ENCODE data around the gene OR2AT4.

Gene OR2AT4

GRCh38 chr11:75142714-75143419 lies 46.2 kb upstream of the OR2AT4 start:
- Histone ChIP-seq H3K36me3 (no peaks in the 10 kb centered on the region), H3K27me3 (no peaks in the 10 kb centered on the region), H3K4me3 (ENCODE audit: low read depth, low read length) (peak overlapping the region; percentile 17; the same call in 1 of the 2 replicates), H3K9me3 (no peaks in the 10 kb centered on the region), H3K4me1 (peaks cover 41% of the 10 kb centered on the region)
- peak; percentile 95 for DNase-seq
- peak; percentile 19; the same call in 1 of the 2 replicates for TF ChIP-seq CTCF (IDR thresholded peaks at IDR 0.05; ENCODE audit: low read depth, low read length)

- Histone ChIP-seq H3K9me3 (no peaks in the 10 kb centered on the region), H3K4me1 (peaks cover 26% of the 10 kb centered on the region), H3K27me3 (no peaks in the 10 kb centered on the region), H3K4me3 (ENCODE audit: low read depth, low read length) (no peak overlapping the region), H3K36me3 (no peaks in the 10 kb centered on the region)
- no peak for DNase-seq
- TF ChIP-seq CTCF (IDR thresholded peaks at IDR 0.05; ENCODE audit: low read depth, low read length), result no peak
Observed at GRCh38 chr11:75141166-75141565, 44.5 kb upstream of the OR2AT4 start.

- TF ChIP-seq CTCF (IDR thresholded peaks at IDR 0.05; ENCODE audit: low read depth, low read length), result peak; percentile 99
- Histone ChIP-seq H3K36me3 (no peaks in the 10 kb centered on the region), H3K4me3 (ENCODE audit: low read depth, low read length) (no peak overlapping the region), H3K27me3 (no peaks in the 10 kb centered on the region), H3K9me3 (no peaks in the 10 kb centered on the region), H3K4me1 (peaks cover 21% of the 10 kb centered on the region)
- peak; percentile 79 for DNase-seq
Observed at GRCh38 chr11:75140269-75141138, 43.8 kb upstream of the OR2AT4 start.

GRCh38 chr11:75135651-75136050 lies 39.0 kb upstream of the OR2AT4 start:
- TF ChIP-seq CTCF (IDR thresholded peaks at IDR 0.05; ENCODE audit: low read depth, low read length), result no peak
- no peaks in the 10 kb centered on the region for H3K36me3 ChIP-seq
- no peaks in the 10 kb centered on the region for H3K9me3 ChIP-seq
- H3K4me3 ChIP-seq (ENCODE audit: low read depth, low read length), result no peak overlapping the region
- no peaks in the 10 kb centered on the region; the same call in 1 of the 2 replicates for H3K4me1 ChIP-seq
- no peak for DNase-seq
- H3K27me3 ChIP-seq, result no peaks in the 10 kb centered on the region

- TF ChIP-seq CTCF (IDR thresholded peaks at IDR 0.05; ENCODE audit: low read depth, low read length), result no peak
- H3K4me1 ChIP-seq, result no peaks in the 10 kb centered on the region; the same call in 1 of the 2 replicates
- H3K27me3 ChIP-seq, result no peaks in the 10 kb centered on the region
- H3K4me3 ChIP-seq (ENCODE audit: low read depth, low read length), result no peak overlapping the region
- H3K9me3 ChIP-seq, result no peaks in the 10 kb centered on the region
- H3K36me3 ChIP-seq, result no peaks in the 10 kb centered on the region
- DNase-seq, result no peak
Observed at GRCh38 chr11:75135021-75135650, 38.5 kb upstream of the OR2AT4 start.
